DND-41 (cell line): ENCODE results near the gene MYO18B.

Experiments used
- EZH2 ChIP-seq: IDR thresholded peaks from 3 replicates; pipeline ENCODE4 v1.6.1; 2012; ENCODE audit warnings: borderline replicate concordance, low read depth, mild to moderate bottlenecking, moderate library complexity, low read length, inconsistent platforms; ENCODE audit not compliant: severe bottlenecking
- TF ChIP-seq, protein P1 (sequence below): IDR thresholded peaks from 2 replicates; pipeline ENCODE4 v1.5.1; 2012; ENCODE audit warnings: borderline replicate concordance, low read length, moderate library complexity, mild to moderate bottlenecking; ENCODE audit not compliant: poor library complexity, severe bottlenecking; ENCODE audit errors: extremely low read depth

DNA sequence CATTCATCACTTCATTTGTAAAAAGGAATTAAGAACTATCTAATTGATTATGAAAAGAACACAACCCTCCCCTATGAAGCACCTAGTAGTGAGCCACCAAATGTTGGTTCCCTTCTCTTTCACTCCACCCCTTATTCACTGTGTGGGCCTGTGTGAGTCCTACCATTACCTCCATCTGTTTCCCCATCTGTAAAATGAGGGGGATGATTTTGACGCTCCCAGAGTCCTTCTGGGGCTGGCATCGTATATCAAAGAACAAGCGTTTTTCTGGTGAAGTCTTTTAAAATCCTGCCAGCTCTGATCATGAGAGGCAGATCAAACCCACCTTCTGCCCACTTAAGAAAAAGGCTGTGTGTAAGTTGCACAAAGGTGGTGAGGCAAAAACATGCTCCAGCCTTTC is 330.6 kb downstream of the MYO18B start:
- TF ChIP-seq, protein P1, sequence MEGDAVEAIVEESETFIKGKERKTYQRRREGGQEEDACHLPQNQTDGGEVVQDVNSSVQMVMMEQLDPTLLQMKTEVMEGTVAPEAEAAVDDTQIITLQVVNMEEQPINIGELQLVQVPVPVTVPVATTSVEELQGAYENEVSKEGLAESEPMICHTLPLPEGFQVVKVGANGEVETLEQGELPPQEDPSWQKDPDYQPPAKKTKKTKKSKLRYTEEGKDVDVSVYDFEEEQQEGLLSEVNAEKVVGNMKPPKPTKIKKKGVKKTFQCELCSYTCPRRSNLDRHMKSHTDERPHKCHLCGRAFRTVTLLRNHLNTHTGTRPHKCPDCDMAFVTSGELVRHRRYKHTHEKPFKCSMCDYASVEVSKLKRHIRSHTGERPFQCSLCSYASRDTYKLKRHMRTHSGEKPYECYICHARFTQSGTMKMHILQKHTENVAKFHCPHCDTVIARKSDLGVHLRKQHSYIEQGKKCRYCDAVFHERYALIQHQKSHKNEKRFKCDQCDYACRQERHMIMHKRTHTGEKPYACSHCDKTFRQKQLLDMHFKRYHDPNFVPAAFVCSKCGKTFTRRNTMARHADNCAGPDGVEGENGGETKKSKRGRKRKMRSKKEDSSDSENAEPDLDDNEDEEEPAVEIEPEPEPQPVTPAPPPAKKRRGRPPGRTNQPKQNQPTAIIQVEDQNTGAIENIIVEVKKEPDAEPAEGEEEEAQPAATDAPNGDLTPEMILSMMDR: no peak
- TF ChIP-seq EZH2: no peak
